ENCODE measurements around the gene ERCC6L2. TPM values are rescaled to one million over a fixed set of nuclear protein-coding genes. Genes with fewer than 3 reads are reported as not detected.

ERCC6L2 gene
- total and polyA plus RNA-seq, 2 donors (not counting 3 experiments of a cell fraction or from before 2014, with no cell fraction given): 4.7 to 31.8 TPM

- no peak overlapping the region for H3K4me3 ChIP-seq (replicated peaks in 1 of 3; ENCODE audit: insufficient read depth in 1 of 3, low read depth in 1 of 3, low read length in 3 of 3)
- DNase-seq (ENCODE audit: low read depth, low spot score) (no peak), FAIRE-seq (no peak)
- ChIA-PET POLR2A (no interaction called here), CTCF (no interaction called here)
- no peak for TF ChIP-seq POLR2AphosphoS5 (IDR thresholded peaks at IDR 0.05; ENCODE audit: insufficient read depth, low read depth, low read length)
- TF ChIP-seq FOS (IDR thresholded peaks at IDR 0.05; ENCODE audit: borderline replicate concordance, insufficient read depth, low read length): no peak
- TF ChIP-seq JUN (IDR thresholded peaks at IDR 0.05; ENCODE audit: borderline replicate concordance, insufficient read depth, insufficient read length, low read depth): no peak
- TF ChIP-seq CTCF (IDR thresholded peaks at IDR 0.05; ENCODE audit: extremely low read depth in 1 of 2, insufficient read depth in 1 of 2, low read depth in 1 of 2, low read length in 2 of 2): no peak
- TF ChIP-seq MYC (IDR thresholded peaks at IDR 0.05; ENCODE audit: low read depth, low read length): no peak
- TF ChIP-seq GATA2 (IDR thresholded peaks at IDR 0.05; ENCODE audit: insufficient read depth, insufficient read length, low read depth, low read length): no peak
- TF ChIP-seq MAX (IDR thresholded peaks at IDR 0.05; ENCODE audit: insufficient read depth, insufficient read length): no peak
- TF ChIP-seq POLR2A (IDR thresholded peaks at IDR 0.05; ENCODE audit: low read depth, low read length): no peak
- TF ChIP-seq EZH2 (IDR thresholded peaks at IDR 0.05; ENCODE audit: borderline replicate concordance, low read depth, low read length, severe bottlenecking): no peak
- H3K9me3 ChIP-seq (replicated peaks; ENCODE audit: control insufficient read depth, insufficient read depth, low read length): no peaks in the 10 kb centered on the region
- BruUV-seq (replicated peaks): no TSS peak
- H3K36me3 ChIP-seq (ENCODE audit: control insufficient read depth in 2 of 2, extremely low read depth in 1 of 2, insufficient read depth in 2 of 2, low read length in 2 of 2): no peaks in the 10 kb centered on the region
- H2AFZ ChIP-seq (ENCODE audit: low read depth, low read length): no peak overlapping the region
- peaks cover 10% of the 10 kb centered on the region for H3K4me1 ChIP-seq (ENCODE audit: control insufficient read depth, extremely low read depth, insufficient read depth, low read length)
- dilution Hi-C loops (cut with MboI; ENCODE audit: extremely low pct_ligation_motif_present, low sequenced_read_pairs): no loop called here
- no peak overlapping the region for H3K4me2 ChIP-seq (ENCODE audit: insufficient read depth, low read length)
- H3K27me3 ChIP-seq (ENCODE audit: control insufficient read depth in 2 of 2, insufficient read depth in 2 of 2, low read length in 2 of 2): no peaks in the 10 kb centered on the region
- intact Hi-C loops (cut with micrococcal nuclease): no loop called here
- no peaks in the 10 kb centered on the region for H3K9me1 ChIP-seq (replicated peaks; ENCODE audit: control insufficient read depth, extremely low read depth, insufficient read depth, low read length)
- H4K20me1 ChIP-seq (replicated peaks; ENCODE audit: control insufficient read depth, extremely low read depth, insufficient read depth, low read length): no peaks in the 10 kb centered on the region
- no peak overlapping the region for H3K27ac ChIP-seq (ENCODE audit: insufficient read depth, low read depth, low read length)
- no peaks in the 10 kb centered on the region for H3K79me2 ChIP-seq (ENCODE audit: control insufficient read depth, insufficient read depth, low read length)
- H3K9ac ChIP-seq (replicated peaks; ENCODE audit: extremely low read depth, insufficient read depth, low read length): no peak overlapping the region
Observed at GRCh38 chr9:95952471-95952870, 77.0 kb downstream of the ERCC6L2 start.
